ENCODE results near the gene NPHP4. TPM values are rescaled to one million over a fixed set of nuclear protein-coding genes. Genes with fewer than 3 reads are reported as not detected.

Gene NPHP4
- total RNA-seq, 2 experiments from 2014 or later: 15.6 to 17.2 TPM

DNA sequence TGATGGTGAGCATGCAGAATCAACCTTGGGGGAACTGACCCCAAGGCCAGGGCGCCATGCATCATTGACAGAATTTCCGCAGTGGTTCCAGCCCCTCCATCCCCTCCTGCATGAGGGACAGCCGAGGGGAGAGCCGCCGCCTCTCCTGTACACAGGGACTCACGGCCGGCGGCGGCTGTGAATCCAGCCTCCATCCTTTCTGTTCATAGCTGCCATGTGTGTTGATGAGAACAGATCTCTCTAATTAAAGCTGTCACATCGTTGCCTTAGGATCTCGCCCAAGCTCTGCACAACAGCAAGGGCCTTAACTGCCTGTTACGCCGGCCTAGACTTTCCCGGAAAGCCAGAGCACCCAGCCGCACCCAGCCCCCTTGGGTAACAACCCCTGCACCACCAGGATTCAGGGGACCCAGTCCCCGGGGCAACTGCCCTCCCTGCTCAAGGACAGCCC, 151.6 kb downstream of the NPHP4 start:
- no peaks in the 10 kb centered on the region for H3K4me1 Mint-ChIP-seq (ENCODE audit: low read depth)
- ATAC-seq: no peak
- POLR2A ChIA-PET: no interaction called here
- DNase-seq: no peak
- H3K9me3 Mint-ChIP-seq (ENCODE audit: insufficient read depth): no peaks in the 10 kb centered on the region
- H3K4me3 Mint-ChIP-seq: no peak overlapping the region
- CTCF ChIA-PET: no interaction called here
- H3K36me3 Mint-ChIP-seq (ENCODE audit: low read depth): no peaks in the 10 kb centered on the region
- H3K27ac Mint-ChIP-seq: no peak overlapping the region
- no peaks in the 10 kb centered on the region for H3K27me3 Mint-ChIP-seq (ENCODE audit: low read depth)

DNA sequence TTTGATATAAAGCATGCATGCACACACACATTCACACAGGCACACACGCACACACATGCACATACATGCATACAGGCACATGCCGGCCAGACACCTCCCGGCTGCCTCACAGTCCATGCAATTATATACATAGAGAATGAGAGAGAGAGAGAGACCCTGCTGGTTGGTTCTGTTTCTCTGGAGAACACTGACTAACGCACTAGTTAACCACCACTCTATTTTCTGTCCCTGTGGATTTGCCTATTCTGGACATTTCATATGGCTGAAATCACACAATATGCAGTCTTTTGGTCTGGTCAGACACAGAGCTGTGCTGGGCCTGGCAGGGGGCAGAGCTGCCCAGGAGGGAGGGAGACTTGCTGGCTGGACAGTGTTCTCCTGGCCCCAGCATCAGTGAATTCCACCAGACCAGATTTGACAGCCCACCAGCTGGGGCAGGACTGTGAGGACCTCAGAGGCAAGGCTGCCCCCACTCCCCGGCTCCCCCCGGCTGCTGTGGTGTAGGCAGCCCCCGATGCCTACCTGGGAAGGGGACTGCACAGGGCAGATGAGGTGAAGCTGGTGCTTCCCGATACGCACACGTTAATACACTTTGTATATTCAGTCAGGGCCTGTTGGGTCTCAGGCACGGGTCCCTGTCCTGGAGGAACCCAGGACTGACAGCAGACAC, 152.2 kb downstream of the NPHP4 start:
- ChIA-PET CTCF (no interaction called here), POLR2A (no interaction called here)
- H3K4me1 Mint-ChIP-seq (ENCODE audit: low read depth): no peaks in the 10 kb centered on the region
- no peak overlapping the region for H3K27ac Mint-ChIP-seq
- no peak overlapping the region for H3K4me3 Mint-ChIP-seq
- no peaks in the 10 kb centered on the region for H3K9me3 Mint-ChIP-seq (ENCODE audit: insufficient read depth)
- no peaks in the 10 kb centered on the region for H3K36me3 Mint-ChIP-seq (ENCODE audit: low read depth)
- no peak for ATAC-seq
- H3K27me3 Mint-ChIP-seq (ENCODE audit: low read depth): no peaks in the 10 kb centered on the region
- DNase-seq: no peak

DNA sequence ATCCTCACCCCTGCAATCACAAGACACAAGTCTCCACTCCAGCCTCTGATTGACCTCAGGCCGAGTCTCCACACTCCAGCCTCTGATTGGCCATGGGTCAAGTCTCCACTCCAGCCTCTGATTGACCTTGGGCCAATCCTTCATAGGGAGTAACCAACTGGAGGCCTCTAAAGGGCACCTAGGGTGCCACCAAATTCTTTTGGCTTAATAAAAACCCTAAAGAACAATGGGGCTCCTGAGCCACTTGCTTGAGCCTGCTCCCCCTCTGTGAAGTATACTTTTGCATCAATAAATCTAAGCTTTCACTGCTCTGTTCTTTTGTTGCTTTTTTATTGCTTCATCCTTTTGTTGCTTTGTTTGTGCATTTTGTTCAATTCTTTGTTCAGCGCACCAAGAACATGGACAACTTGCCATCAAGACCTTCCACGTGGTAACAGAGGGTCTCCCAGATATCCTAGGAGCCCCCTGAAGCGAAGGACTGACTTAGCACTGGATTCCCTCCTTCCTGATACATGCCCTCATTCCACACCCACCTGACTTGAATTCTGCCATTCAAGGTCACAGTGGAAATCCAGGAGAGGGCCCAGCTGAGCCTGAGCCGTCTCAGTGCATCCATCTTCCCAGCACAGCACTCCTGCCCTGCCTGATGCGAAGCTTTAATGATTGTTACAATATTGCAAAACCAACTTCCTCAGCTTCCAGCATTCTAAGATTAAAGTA, 152.9 kb downstream of the NPHP4 start:
- Mint-ChIP-seq H3K9me3 (ENCODE audit: insufficient read depth) (no peaks in the 10 kb centered on the region), H3K27me3 (ENCODE audit: low read depth) (no peaks in the 10 kb centered on the region), H3K4me1 (ENCODE audit: low read depth) (no peaks in the 10 kb centered on the region), H3K4me3 (no peak overlapping the region), H3K36me3 (ENCODE audit: low read depth) (no peaks in the 10 kb centered on the region), H3K27ac (no peak overlapping the region)
- ChIA-PET POLR2A (no interaction called here), CTCF (no interaction called here)
- no peak for ATAC-seq
- DNase-seq: no peak

DNA sequence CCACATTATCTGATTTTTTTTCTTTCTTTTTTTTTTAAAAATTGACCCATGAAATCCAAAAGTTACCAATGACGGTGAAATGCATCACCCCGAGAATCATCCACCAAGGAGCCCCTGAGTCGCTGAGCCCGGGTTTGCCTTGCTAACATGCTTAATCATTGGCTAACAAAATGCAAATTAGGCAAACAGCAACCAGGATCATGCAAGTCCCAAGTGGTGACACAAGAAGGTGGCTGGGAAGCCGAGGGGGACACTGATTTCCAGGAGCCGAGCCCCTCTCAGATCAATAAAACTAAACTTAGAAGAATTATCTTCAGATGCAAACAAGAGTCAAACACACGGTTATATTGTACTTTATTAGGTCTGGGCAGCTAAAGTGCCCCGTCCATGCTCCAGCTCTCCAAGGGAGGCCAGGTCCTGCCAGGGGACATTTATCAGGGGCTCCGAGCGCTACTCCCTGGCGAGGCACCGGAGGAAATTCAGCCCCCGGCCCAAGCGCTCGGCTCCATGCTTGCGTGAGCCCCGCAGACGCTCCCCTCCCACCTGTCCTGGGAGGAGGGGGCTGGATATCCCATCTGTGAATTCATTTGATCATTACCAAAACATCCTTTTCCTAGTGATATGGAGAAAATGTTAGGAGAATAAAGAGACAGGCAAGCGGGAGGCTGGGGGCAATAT, 154.1 kb downstream of the NPHP4 start:
- Mint-ChIP-seq H3K27me3 (ENCODE audit: low read depth) (no peaks in the 10 kb centered on the region), H3K36me3 (ENCODE audit: low read depth) (no peaks in the 10 kb centered on the region), H3K4me3 (no peak overlapping the region), H3K27ac (no peak overlapping the region), H3K4me1 (ENCODE audit: low read depth) (no peaks in the 10 kb centered on the region), H3K9me3 (ENCODE audit: insufficient read depth) (no peaks in the 10 kb centered on the region)
- ChIA-PET CTCF (no interaction called here), POLR2A (no interaction called here)
- DNase-seq (no peak), ATAC-seq (no peak)

DNA sequence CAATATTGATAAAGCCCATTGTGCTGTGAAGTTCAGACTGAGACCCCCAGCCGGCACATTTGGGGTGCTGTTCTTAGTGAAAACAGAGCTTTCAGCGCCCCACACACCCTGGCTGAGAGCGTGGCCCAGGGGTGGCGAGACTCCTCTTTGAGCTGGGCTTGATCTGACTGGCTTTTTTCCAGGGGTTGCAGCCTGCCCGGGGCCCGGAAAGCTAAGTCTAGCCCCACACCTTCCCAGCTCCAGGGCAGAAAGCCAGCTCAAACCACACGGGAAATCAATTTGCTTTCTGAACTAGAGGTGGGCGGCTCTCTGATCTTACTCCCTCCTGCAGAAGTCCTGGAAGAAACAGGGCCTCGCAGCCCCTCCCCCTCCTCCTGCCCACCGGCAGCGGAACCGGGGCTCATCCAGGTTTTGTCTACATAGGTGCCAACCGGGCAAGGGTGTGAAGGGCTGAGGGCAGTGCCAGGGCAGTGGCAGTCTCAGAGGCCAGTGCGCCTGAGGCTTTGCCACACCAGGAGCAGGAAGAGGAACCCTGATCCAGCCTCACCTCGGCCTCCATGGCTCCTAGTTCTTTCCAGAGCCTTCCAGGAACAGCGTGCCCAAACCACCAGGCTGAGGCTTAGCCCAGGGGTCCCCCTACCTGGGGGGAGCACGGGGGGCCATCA, 155.3 kb downstream of the NPHP4 start:
- H3K27me3 Mint-ChIP-seq (ENCODE audit: low read depth): no peaks in the 10 kb centered on the region
- POLR2A ChIA-PET: no interaction called here
- no peak for ATAC-seq

DNA sequence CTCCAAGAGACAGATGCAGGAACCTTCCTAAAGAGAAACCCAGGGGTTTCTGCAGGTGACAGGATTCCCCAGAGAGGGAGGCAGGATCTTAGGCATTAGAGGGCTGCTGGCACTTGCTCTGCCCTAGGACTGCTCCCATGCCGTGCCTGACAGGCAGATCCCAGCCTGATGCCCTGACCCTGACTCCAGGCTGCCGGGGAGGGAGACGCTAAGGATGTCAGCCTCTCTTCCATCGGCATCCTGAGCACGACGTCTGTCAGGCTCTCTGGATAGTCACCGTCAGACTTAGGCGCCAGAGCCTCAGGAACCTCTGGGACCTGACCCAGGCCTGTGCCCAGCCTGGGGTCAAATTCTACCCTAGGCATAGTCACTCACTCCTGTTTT, 157.1 kb downstream of the NPHP4 start:
- Mint-ChIP-seq H3K27ac (no peak overlapping the region), H3K27me3 (ENCODE audit: low read depth) (no peaks in the 10 kb centered on the region), H3K4me1 (ENCODE audit: low read depth) (no peaks in the 10 kb centered on the region), H3K36me3 (ENCODE audit: low read depth) (no peaks in the 10 kb centered on the region), H3K9me3 (ENCODE audit: insufficient read depth) (no peaks in the 10 kb centered on the region), H3K4me3 (no peak overlapping the region)
- no peak for DNase-seq
- no peak for ATAC-seq
- ChIA-PET POLR2A (no interaction called here), CTCF (no interaction called here)

More for the DNA sequence above, 155.3 kb downstream of the NPHP4 start:
- H3K36me3 Mint-ChIP-seq (ENCODE audit: low read depth): no peaks in the 10 kb centered on the region
- no peaks in the 10 kb centered on the region for H3K9me3 Mint-ChIP-seq (ENCODE audit: insufficient read depth)
- no peak overlapping the region for H3K27ac Mint-ChIP-seq
- H3K4me3 Mint-ChIP-seq: no peak overlapping the region
- H3K4me1 Mint-ChIP-seq (ENCODE audit: low read depth): no peaks in the 10 kb centered on the region
- CTCF ChIA-PET: no interaction called here
- no peak for DNase-seq

DNA sequence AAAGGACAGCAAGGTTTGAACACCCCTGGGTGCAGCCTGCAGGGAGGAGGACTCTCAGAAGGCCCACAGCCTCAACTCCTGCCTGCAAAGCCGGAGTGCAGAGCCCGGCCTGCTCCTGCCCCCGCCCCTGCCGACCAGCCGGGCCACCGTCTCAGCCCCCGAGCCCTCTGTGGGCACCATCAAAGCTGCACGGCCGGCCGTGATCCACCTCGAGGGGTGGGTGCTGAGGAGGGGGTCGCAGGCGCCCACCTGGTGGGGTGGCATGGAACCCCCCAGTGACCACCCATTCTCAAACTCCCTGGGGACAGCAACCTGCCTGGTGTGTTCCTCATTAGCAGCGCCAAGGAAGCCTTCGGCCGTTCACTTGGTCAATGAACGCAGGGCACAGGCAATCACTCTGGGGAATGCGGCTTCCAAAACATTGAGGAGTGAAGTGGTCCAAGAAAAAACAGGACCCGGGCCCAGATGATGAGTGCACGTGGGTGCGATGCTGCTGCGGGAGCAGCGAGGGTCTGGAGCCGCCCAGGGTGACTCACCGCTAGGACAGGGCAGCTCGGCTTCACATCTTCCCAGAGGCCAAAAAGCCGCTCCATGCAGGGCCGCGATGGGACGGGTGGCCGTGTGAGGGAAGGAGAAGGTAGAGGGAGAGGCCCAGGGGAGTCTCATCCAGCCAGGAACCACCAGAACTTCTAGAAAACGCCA, 157.6 kb downstream of the NPHP4 start:
- no peak overlapping the region for H3K4me3 Mint-ChIP-seq
- ChIA-PET POLR2A (no interaction called here), CTCF (no interaction called here)
- no peaks in the 10 kb centered on the region for H3K4me1 Mint-ChIP-seq (ENCODE audit: low read depth)
- no peaks in the 10 kb centered on the region for H3K36me3 Mint-ChIP-seq (ENCODE audit: low read depth)
- H3K27me3 Mint-ChIP-seq (ENCODE audit: low read depth): no peaks in the 10 kb centered on the region
- no peak overlapping the region for H3K27ac Mint-ChIP-seq
- DNase-seq (no peak), ATAC-seq (no peak)
- no peaks in the 10 kb centered on the region for H3K9me3 Mint-ChIP-seq (ENCODE audit: insufficient read depth)

DNA sequence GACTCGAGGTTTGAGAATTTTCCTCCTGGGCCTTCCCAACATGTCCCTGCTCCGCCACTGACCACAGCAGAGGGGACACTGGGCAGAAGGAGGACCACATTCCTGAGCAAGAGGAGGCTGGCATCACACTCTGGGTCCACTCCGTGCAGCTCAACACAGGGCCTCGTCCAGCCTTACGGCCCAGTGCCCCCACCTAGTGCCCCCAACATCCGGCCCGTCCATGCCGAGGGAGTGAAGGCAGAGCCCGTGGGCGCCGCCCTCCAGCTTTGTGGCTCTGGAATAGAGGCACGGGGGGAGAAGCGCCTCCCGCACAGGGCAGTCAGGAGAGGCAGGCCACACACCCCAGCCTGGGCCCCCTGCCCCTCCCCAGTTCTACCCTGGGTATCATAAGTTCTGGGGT, 158.3 kb downstream of the NPHP4 start:
- H3K27me3 Mint-ChIP-seq (ENCODE audit: low read depth): no peaks in the 10 kb centered on the region
- H3K9me3 Mint-ChIP-seq (ENCODE audit: insufficient read depth): no peaks in the 10 kb centered on the region
- ChIA-PET CTCF (no interaction called here), POLR2A (no interaction called here)
- no peaks in the 10 kb centered on the region for H3K36me3 Mint-ChIP-seq (ENCODE audit: low read depth)
- H3K27ac Mint-ChIP-seq: no peak overlapping the region
- no peak for DNase-seq
- H3K4me3 Mint-ChIP-seq: no peak overlapping the region
- no peak for ATAC-seq
- no peaks in the 10 kb centered on the region for H3K4me1 Mint-ChIP-seq (ENCODE audit: low read depth)

DNA sequence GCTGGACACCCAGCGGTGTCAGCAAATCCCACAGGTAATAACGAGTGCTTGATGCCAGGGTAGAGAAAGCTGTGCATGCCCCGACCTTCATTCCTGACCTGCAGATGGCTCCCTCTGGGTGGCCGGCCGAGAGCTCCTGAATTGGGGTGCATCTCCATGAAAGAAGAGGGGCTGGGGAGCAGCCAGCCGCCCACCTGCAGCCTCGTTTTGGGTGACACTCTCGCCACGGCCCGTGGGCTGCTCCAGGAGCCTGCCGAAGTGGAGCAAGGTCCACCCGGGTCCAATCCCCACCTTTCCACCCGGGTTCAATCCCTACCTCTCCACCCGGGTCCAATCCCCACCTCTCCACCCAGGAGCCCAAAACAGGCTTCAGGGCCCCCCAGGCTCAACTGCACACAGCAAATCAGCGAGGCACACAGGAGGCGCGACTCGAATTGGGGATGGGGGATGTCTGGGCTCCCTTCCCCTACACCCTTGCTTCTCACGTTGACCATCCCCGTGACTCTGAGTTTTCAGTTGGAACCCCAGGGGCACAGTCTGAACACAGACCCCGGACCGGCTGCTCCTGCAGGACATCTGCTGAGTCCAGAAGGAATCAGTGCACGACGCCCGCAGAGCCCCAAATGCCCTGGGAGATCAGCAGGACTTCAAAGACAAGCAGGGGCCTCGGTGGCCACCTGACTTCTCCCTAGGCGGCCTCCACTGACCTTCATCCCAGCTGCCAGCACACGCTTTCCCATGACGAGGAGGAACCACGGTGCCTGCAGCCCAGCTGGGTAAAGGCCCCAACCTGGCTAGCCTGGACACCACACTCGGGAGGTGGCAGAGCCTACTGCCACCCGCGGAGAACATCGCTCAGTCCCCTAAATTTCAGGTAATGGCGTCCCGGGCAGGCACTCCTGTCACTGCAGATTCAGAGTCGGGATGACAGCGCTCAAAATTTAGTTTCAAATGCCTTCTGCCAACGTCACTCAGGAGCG, 159.0 kb downstream of the NPHP4 start:
- ATAC-seq (no peak), DNase-seq (no peak)
- Mint-ChIP-seq H3K27ac (no peak overlapping the region), H3K4me1 (ENCODE audit: low read depth) (no peaks in the 10 kb centered on the region), H3K36me3 (ENCODE audit: low read depth) (no peaks in the 10 kb centered on the region), H3K9me3 (ENCODE audit: insufficient read depth) (no peaks in the 10 kb centered on the region), H3K27me3 (ENCODE audit: low read depth) (no peaks in the 10 kb centered on the region), H3K4me3 (no peak overlapping the region)
- ChIA-PET POLR2A (no interaction called here), CTCF (no interaction called here)

DNA sequence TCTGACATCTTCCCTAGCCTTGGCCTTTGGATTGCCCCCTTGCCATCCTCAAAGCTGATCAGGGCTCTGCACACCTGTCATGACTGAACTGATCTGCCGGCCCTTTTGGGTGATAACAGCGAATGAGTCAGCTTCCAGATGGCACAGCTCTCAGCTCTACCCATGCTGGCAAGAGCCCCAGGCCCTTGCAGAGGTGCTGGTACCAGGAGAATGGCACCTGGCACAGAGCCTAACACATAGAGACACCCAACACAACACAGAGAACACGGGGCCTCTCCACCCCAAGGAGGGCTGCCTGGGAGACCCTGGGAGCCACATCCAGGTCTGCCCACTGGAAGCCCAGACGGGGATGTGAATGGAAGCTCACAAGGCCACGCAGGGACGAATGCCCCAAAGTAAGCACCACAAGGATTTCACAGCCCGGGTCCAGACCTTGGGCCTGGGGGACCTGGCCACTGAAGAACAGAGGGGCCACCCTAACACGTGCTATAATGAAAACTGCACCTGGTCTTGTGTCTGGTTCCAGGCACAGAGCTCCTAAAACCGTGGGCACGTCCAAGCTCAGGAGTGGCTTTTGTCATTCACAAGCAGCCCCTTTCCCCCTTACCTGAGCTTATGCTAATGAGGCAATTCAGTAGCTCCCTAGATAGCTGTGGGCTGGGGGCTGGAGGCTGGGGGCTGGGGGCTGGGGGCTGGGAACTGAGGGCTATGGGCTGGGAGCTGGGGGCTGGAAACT, 160.5 kb downstream of the NPHP4 start:
- ChIA-PET POLR2A (no interaction called here), CTCF (no interaction called here)
- ATAC-seq (no peak), DNase-seq (no peak)
- no peaks in the 10 kb centered on the region for H3K9me3 Mint-ChIP-seq (ENCODE audit: insufficient read depth)
- no peak overlapping the region for H3K27ac Mint-ChIP-seq
- H3K4me3 Mint-ChIP-seq: no peak overlapping the region
- H3K27me3 Mint-ChIP-seq (ENCODE audit: low read depth): no peaks in the 10 kb centered on the region
- H3K36me3 Mint-ChIP-seq (ENCODE audit: low read depth): no peaks in the 10 kb centered on the region
- H3K4me1 Mint-ChIP-seq (ENCODE audit: low read depth): no peaks in the 10 kb centered on the region

Data from activated CD8-positive, alpha-beta T cell treated with anti-CD3 and anti-CD28 coated beads, Interleukin-2, amount 10 ng/mL, durations not matched to agents 7 days and 5 days (primary cell).